Activated naive CD4-positive, alpha-beta T cell treated with anti-CD3 and anti-CD28 coated beads, Interleukin-2, amount 50 U/mL, for 16 hours (primary cell): ENCODE measurements around the gene BCAS3.
"Not testable (repeated sequence)": the region's sequence is repeated elsewhere in the genome, so short reads cannot be mapped to it uniquely, and the experiment has no call there.

Source experiments
- DNase-seq: peaks from one replicate; pipeline ENCODE4 v3.0.0-alpha.2; 2020

Gene BCAS3

GRCh38 chr17:60804831-60805230 is 127.2 kb downstream of the BCAS3 start:
- DNase-seq = no peak

GRCh38 chr17:60809421-60809820 is 131.8 kb downstream of the BCAS3 start:
- DNase-seq = no peak

GRCh38 chr17:60814941-60815340 is 137.3 kb downstream of the BCAS3 start:
- DNase-seq = not testable (repeated sequence)

- DNase-seq = no peak
These were observed 139.5 kb downstream of the BCAS3 start for GRCh38 chr17:60817192-60817591.

GRCh38 chr17:60819447-60820130 is 141.9 kb downstream of the BCAS3 start:
- no peak for DNase-seq

GRCh38 chr17:60823515-60823914 is 145.9 kb downstream of the BCAS3 start:
- DNase-seq = no peak

GRCh38 chr17:60825351-60825750 is 147.7 kb downstream of the BCAS3 start:
- DNase-seq = no peak

- no peak for DNase-seq
These were observed 150.3 kb downstream of the BCAS3 start for GRCh38 chr17:60827943-60828342.

GRCh38 chr17:60832151-60832585 is 154.5 kb downstream of the BCAS3 start:
- DNase-seq = no peak

- no peak for DNase-seq
These were observed 155.0 kb downstream of the BCAS3 start for GRCh38 chr17:60832631-60833030.

- DNase-seq = no peak
These were observed 162.8 kb downstream of the BCAS3 start for GRCh38 chr17:60840456-60840855.

- DNase-seq = no peak
These were observed 167.4 kb downstream of the BCAS3 start for GRCh38 chr17:60845012-60845411.

GRCh38 chr17:60846175-60846574 is 168.5 kb downstream of the BCAS3 start:
- DNase-seq = no peak

- DNase-seq = no peak
These were observed 173.5 kb downstream of the BCAS3 start for GRCh38 chr17:60851181-60851580.

GRCh38 chr17:60857556-60858080 is 180.0 kb downstream of the BCAS3 start:
- DNase-seq = no peak

GRCh38 chr17:60862482-60862881 is 184.8 kb downstream of the BCAS3 start:
- DNase-seq = no peak

- DNase-seq = no peak
These were observed 186.4 kb downstream of the BCAS3 start for GRCh38 chr17:60863892-60864707.

- no peak for DNase-seq
These were observed 187.0 kb downstream of the BCAS3 start for GRCh38 chr17:60864708-60865005.

- no peak for DNase-seq
These were observed 197.1 kb downstream of the BCAS3 start for GRCh38 chr17:60874772-60875171.

- not testable (repeated sequence) for DNase-seq
These were observed 209.3 kb downstream of the BCAS3 start for GRCh38 chr17:60886731-60887613.

GRCh38 chr17:60887614-60888028 is 210.0 kb downstream of the BCAS3 start:
- no peak for DNase-seq

- no peak for DNase-seq
These were observed 211.4 kb downstream of the BCAS3 start for GRCh38 chr17:60888812-60889709.
